ENCODE measurements around the gene ZRANB3. TPM values are rescaled to one million over a fixed set of nuclear protein-coding genes. Genes with fewer than 3 reads are reported as not detected.
"Not testable (repeated sequence)": the region's sequence is repeated elsewhere in the genome, so short reads cannot be mapped to it uniquely, and the experiment has no call there.

ZRANB3 gene
- total and polyA plus RNA-seq, 2 donors (not counting 1 experiment from before 2014, with no cell fraction given): 4.8 to 7.4 TPM

DNA sequence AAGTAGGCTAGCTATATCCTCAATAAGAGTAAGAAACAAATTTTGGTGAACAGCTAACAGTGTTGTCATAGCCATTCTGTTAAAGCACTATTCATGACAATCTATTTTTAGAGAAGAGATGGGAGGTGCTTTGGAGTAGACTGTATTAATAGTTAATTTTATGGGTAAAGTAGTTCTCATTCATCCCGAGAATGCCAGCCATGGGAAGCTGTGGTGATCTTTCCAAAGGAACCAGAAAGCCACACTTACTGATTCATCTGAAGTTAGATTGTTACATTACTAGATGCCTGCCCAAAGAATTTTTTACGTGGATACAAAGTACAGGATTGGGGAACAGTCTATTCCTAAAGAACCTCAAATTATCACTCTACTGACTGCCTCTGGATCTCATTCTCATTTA is 74.6 kb downstream of the ZRANB3 start:
- H2AFZ ChIP-seq (ENCODE audit: low read length): no peak overlapping the region

DNA sequence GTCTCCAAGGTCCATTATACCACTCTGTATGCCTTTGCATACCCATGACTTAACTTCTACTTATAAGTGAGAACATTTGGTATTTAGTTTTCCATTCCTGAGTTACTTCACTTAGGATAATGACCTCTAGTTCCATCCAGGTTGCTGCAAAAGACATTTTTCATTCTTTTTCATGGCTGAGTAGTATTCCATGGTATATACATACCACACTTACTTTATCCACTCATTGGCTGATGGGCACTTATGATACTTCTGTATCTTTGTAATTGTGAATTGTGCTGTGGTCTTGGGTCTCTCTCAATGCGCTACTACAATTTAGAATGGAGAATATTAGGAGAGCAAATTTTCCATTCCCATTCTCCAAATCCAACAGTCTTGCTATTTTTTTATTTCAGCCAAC is 76.4 kb downstream of the ZRANB3 start:
- Histone ChIP-seq H3K79me2 (ENCODE audit: control insufficient read depth, insufficient read depth, low read length) (no peaks in the 10 kb centered on the region), H3K4me2 (ENCODE audit: extremely low read depth, insufficient read depth, low read length) (no peak overlapping the region), H3K4me1 (ENCODE audit: control insufficient read depth, extremely low read depth, insufficient read depth, low read length) (no peaks in the 10 kb centered on the region), H3K36me3 (ENCODE audit: control insufficient read depth, insufficient read depth, low read length) (no peaks in the 10 kb centered on the region), H3K27me3 (ENCODE audit: control insufficient read depth, insufficient read depth, low read length) (no peaks in the 10 kb centered on the region), H2AFZ (ENCODE audit: low read length) (no peak overlapping the region), H3K27ac (ENCODE audit: insufficient read depth, low read length) (no peak overlapping the region), H3K4me3 (replicated peaks in 1 of 4; ENCODE audit: control extremely low read depth in 1 of 4, insufficient read depth in 1 of 4, low read depth in 3 of 4, low read length in 4 of 4) (no peak overlapping the region), H3K9me3 (ENCODE audit: control insufficient read depth, insufficient read depth, low read depth, low read length) (no peaks in the 10 kb centered on the region), H4K20me1 (ENCODE audit: control insufficient read depth, extremely low read depth, insufficient read depth, low read length) (no peaks in the 10 kb centered on the region), H3K9ac (ENCODE audit: insufficient read depth, low read length) (no peak overlapping the region)
- TF ChIP-seq, protein P1, sequence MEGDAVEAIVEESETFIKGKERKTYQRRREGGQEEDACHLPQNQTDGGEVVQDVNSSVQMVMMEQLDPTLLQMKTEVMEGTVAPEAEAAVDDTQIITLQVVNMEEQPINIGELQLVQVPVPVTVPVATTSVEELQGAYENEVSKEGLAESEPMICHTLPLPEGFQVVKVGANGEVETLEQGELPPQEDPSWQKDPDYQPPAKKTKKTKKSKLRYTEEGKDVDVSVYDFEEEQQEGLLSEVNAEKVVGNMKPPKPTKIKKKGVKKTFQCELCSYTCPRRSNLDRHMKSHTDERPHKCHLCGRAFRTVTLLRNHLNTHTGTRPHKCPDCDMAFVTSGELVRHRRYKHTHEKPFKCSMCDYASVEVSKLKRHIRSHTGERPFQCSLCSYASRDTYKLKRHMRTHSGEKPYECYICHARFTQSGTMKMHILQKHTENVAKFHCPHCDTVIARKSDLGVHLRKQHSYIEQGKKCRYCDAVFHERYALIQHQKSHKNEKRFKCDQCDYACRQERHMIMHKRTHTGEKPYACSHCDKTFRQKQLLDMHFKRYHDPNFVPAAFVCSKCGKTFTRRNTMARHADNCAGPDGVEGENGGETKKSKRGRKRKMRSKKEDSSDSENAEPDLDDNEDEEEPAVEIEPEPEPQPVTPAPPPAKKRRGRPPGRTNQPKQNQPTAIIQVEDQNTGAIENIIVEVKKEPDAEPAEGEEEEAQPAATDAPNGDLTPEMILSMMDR (conservative IDR thresholded peaks at IDR 0.05 in 1 of 2, IDR thresholded peaks at IDR 0.05 in 1 of 2; ENCODE audit: low read depth in 1 of 2, low read length in 2 of 2): no peak
- no peak for TF ChIP-seq EZH2 (IDR thresholded peaks at IDR 0.05; ENCODE audit: low read length, missing control alignments)
- DNase-seq (ENCODE audit: low read depth in 2 of 2): no peak

More for the DNA sequence above, 74.6 kb downstream of the ZRANB3 start:
- H3K9ac ChIP-seq (ENCODE audit: insufficient read depth, low read length): no peak overlapping the region
- TF ChIP-seq, protein P1 (conservative IDR thresholded peaks at IDR 0.05 in 1 of 2, IDR thresholded peaks at IDR 0.05 in 1 of 2; ENCODE audit: low read depth in 1 of 2, low read length in 2 of 2): no peak
- no peak for TF ChIP-seq EZH2 (IDR thresholded peaks at IDR 0.05; ENCODE audit: low read length, missing control alignments)
- H4K20me1 ChIP-seq (ENCODE audit: control insufficient read depth, extremely low read depth, insufficient read depth, low read length): no peaks in the 10 kb centered on the region
- H3K4me2 ChIP-seq (ENCODE audit: extremely low read depth, insufficient read depth, low read length): no peak overlapping the region
- no peak for DNase-seq (ENCODE audit: low read depth in 2 of 2)
- H3K9me3 ChIP-seq (ENCODE audit: control insufficient read depth, insufficient read depth, low read depth, low read length): no peaks in the 10 kb centered on the region
- H3K36me3 ChIP-seq (ENCODE audit: control insufficient read depth, insufficient read depth, low read length): no peaks in the 10 kb centered on the region
- H3K79me2 ChIP-seq (ENCODE audit: control insufficient read depth, insufficient read depth, low read length): no peaks in the 10 kb centered on the region
- no peaks in the 10 kb centered on the region for H3K4me1 ChIP-seq (ENCODE audit: control insufficient read depth, extremely low read depth, insufficient read depth, low read length)
- H3K27ac ChIP-seq (ENCODE audit: insufficient read depth, low read length): no peak overlapping the region
- no peak overlapping the region for H3K4me3 ChIP-seq (replicated peaks in 1 of 4; ENCODE audit: control extremely low read depth in 1 of 4, insufficient read depth in 1 of 4, low read depth in 3 of 4, low read length in 4 of 4)
- no peaks in the 10 kb centered on the region for H3K27me3 ChIP-seq (ENCODE audit: control insufficient read depth, insufficient read depth, low read length)

DNA sequence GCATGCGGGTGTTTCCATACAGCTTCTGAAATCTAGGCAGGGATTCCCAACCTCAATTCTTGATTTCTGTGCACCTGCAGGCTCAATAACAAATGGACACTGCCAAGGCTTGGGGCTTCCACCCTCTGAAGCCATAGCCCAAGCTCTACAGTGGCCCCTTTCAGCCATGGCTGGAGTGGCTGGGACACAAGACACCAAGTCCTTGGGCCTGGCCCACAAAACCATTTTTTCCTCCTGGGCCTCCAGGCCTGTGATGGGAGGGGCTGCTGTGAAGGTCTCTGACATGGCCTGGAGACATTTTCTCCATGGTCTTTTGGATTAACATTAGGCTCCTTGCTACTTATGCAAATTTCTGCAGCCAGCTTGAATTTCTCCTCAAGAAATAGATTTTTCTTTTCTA is 78.0 kb downstream of the ZRANB3 start:
- not testable (repeated sequence) for H4K20me1 ChIP-seq (ENCODE audit: control insufficient read depth, extremely low read depth, insufficient read depth, low read length); H3K9me3 ChIP-seq (ENCODE audit: control insufficient read depth, insufficient read depth, low read depth, low read length); H2AFZ ChIP-seq (ENCODE audit: low read length); H3K4me1 ChIP-seq (ENCODE audit: control insufficient read depth, extremely low read depth, insufficient read depth, low read length); H3K4me2 ChIP-seq (ENCODE audit: extremely low read depth, insufficient read depth, low read length); DNase-seq (ENCODE audit: low read depth in 2 of 2); H3K27me3 ChIP-seq (ENCODE audit: control insufficient read depth, insufficient read depth, low read length); H3K27ac ChIP-seq (ENCODE audit: insufficient read depth, low read length); H3K79me2 ChIP-seq (ENCODE audit: control insufficient read depth, insufficient read depth, low read length); H3K36me3 ChIP-seq (ENCODE audit: control insufficient read depth, insufficient read depth, low read length); H3K4me3 ChIP-seq (replicated peaks in 1 of 4; ENCODE audit: control extremely low read depth in 1 of 4, insufficient read depth in 1 of 4, low read depth in 3 of 4, low read length in 4 of 4); H3K9ac ChIP-seq (ENCODE audit: insufficient read depth, low read length)
